Esophagus squamous epithelium (tissue), 4 donors: ENCODE measurements around the gene DNAI2.

Source experiments
- CTCF ChIP-seq, 6 experiments: fragments of 450-650 bp in 4 of 6; fragments of 200-600 bp in 2 of 6; sonication (generic) in 2 of 6; IDR thresholded peaks; one replicate each; pipeline ENCODE4 v1.5.1; 2016 to 2019; ENCODE audit warnings: antibody characterized with exemption in 6 of 6, mild to moderate bottlenecking in 4 of 6, moderate library complexity in 4 of 6
- POLR2A ChIP-seq, 4 donors: fragments of 450-650 bp; IDR thresholded peaks; one replicate each; pipeline ENCODE4 v1.6.1; 2017; ENCODE audit warnings: antibody characterized with exemption in 4 of 4, mild to moderate bottlenecking in 4 of 4, moderate library complexity in 3 of 4

DNA sequence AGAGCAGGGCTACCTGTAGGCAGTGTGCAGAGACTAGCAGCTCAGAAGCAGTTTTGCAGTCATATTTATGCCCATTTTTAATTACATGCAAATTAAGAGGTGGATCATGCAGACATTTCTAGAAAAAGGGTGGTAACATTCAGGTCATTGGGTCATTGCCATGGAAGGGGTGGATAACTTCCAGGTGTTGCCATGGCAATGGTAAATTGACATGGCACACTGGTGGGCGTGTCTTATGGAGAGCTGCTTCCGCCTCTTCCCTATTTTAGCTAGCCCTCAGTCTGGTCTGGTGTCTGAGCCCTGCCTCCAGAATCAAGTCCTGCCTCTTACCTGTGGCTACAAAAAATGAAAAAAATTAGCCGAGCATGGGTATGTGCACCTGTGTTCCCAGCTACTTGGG is 2.8 kb upstream of the DNAI2 start:
- no peak for TF ChIP-seq CTCF (IDR thresholded peaks at IDR 0.05)
- no peak for TF ChIP-seq POLR2A (IDR thresholded peaks at IDR 0.05)
